Fibroblast of lung (primary cell): ENCODE results near the gene HIVEP3.

Experiments used
- EZH2 ChIP-seq: IDR thresholded peaks from 2 replicates; pipeline ENCODE4 v1.5.1; 2012; ENCODE audit warnings: low read length, control low read depth, mild to moderate bottlenecking; ENCODE audit errors: missing control alignments
- TF ChIP-seq, protein P1 (sequence below), 2 donors: IDR thresholded peaks in 1 of 2; conservative IDR thresholded peaks in 1 of 2; 1 replicate in 1 of 2; 2 replicates in 1 of 2; pipeline ENCODE4 v1.5.1; 2011 to 2012; ENCODE audit warnings: low read length in 2 of 2, control low read depth in 1 of 2, inconsistent platforms in 1 of 2, low read depth in 1 of 2, mild to moderate bottlenecking in 1 of 2

DNA sequence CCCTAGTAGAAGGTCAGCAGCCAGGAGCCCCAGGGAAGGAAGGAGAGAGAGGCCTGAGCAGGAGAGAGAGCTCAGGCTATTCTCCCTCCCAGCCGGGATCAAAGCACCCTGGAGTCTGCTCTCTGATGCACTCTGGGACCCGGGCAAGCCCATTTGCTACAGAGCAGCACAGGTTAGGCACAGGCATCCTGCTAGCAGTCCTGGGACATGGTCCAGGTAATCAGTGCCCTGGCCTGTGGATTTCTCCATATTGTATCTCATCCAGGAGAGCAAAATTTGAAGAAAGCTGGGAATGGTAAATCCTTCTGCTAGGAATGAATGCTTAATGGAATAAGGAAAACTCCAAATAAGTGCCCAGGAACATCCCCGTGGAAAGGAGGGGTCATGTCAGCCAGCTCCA is 130.3 kb downstream of the HIVEP3 start:
- TF ChIP-seq, protein P1, sequence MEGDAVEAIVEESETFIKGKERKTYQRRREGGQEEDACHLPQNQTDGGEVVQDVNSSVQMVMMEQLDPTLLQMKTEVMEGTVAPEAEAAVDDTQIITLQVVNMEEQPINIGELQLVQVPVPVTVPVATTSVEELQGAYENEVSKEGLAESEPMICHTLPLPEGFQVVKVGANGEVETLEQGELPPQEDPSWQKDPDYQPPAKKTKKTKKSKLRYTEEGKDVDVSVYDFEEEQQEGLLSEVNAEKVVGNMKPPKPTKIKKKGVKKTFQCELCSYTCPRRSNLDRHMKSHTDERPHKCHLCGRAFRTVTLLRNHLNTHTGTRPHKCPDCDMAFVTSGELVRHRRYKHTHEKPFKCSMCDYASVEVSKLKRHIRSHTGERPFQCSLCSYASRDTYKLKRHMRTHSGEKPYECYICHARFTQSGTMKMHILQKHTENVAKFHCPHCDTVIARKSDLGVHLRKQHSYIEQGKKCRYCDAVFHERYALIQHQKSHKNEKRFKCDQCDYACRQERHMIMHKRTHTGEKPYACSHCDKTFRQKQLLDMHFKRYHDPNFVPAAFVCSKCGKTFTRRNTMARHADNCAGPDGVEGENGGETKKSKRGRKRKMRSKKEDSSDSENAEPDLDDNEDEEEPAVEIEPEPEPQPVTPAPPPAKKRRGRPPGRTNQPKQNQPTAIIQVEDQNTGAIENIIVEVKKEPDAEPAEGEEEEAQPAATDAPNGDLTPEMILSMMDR (conservative IDR thresholded peaks at IDR 0.05 in 1 of 2, IDR thresholded peaks at IDR 0.05 in 1 of 2; ENCODE audit: low read depth in 1 of 2, low read length in 2 of 2): no peak
- no peak for TF ChIP-seq EZH2
